GM10266 (cell line): ENCODE data around the gene TFF3.
A peak's percentile ranks its signal among the peaks of the same experiment; 100 is the strongest.

ENCODE experiments used
- DNase-seq: peaks from one replicate; pipeline ENCODE4 v3.0.0; 2012; ENCODE audit errors: extremely low spot score
- CTCF ChIP-seq: IDR thresholded peaks from 2 replicates; pipeline ENCODE4 v1.5.1; 2012; ENCODE audit warnings: mild to moderate bottlenecking, low read depth; ENCODE audit not compliant: control insufficient read depth, insufficient read depth; ENCODE audit errors: missing control alignments

The TFF3 gene

GRCh38 chr21:42331660-42332059, 16.5 kb upstream of the TFF3 start:
- DNase-seq, result no peak
- no peak for TF ChIP-seq CTCF

- peak; percentile 8 for TF ChIP-seq CTCF
- DNase-seq, result peak; percentile 56
Observed at GRCh38 chr21:42330380-42331371, 15.5 kb upstream of the TFF3 start.

- no peak for DNase-seq
- TF ChIP-seq CTCF, result no peak
Observed at GRCh38 chr21:42324896-42325295, 9.7 kb upstream of the TFF3 start.

- DNase-seq, result no peak
- no peak for TF ChIP-seq CTCF
Observed at GRCh38 chr21:42321845-42322244, 6.6 kb upstream of the TFF3 start.

GRCh38 chr21:42321231-42321630, 6.0 kb upstream of the TFF3 start:
- no peak for DNase-seq
- TF ChIP-seq CTCF, result no peak

GRCh38 chr21:42320791-42321190, 5.6 kb upstream of the TFF3 start:
- DNase-seq, result no peak
- no peak for TF ChIP-seq CTCF
